NOMO-1 treated with dmso at 0.1 percent for 144 hours (cell line): Measurements from ENCODE around the gene DIDO1.
"Not testable (repeated sequence)": the region's sequence is repeated elsewhere in the genome, so short reads cannot be mapped to it uniquely, and the experiment has no call there.

Source experiments
- DNase-seq: peaks from one replicate; lab custom pipeline; 2025; ENCODE audit not compliant: unreplicated experiment; lab: John Stamatoyannopoulos, UW

DIDO1 gene

DNA sequence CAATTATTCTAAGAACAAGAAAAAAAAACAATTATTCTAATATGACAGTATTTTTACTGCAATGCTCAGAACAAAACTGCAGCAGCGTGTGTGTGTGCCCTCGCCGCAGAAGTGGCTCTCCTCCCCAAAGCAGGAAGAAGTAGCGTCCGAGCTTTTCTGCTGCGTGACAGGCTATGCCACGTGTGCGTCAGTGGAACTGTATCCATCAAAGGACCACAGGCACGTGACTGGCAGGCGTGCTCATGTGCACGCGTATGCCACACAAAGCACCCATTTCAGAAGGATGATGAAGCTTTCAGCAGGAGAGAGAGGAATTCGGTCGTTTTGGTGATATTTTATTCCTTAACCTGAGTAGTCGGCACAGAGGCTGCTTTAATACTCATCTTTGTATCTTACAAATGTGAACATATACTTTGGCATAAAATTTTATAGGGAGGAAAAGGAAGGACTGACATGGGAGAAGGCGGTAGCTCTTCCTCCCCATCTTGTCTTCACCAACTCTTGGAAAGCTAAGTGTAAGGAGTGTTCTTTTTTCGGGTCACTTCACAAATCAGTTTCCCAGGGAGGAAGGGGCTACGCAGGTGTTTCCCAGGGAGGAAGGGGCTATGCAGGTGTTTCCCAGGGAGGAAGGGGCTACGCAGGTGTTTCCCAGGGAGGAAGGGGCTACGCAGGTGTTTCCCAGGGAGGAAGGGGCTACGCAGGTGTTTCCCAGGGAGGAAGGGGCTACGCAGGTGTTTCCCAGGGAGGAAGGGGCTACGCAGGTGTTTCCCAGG, 68.1 kb downstream of the DIDO1 start:
- DNase-seq: no peak

DNA sequence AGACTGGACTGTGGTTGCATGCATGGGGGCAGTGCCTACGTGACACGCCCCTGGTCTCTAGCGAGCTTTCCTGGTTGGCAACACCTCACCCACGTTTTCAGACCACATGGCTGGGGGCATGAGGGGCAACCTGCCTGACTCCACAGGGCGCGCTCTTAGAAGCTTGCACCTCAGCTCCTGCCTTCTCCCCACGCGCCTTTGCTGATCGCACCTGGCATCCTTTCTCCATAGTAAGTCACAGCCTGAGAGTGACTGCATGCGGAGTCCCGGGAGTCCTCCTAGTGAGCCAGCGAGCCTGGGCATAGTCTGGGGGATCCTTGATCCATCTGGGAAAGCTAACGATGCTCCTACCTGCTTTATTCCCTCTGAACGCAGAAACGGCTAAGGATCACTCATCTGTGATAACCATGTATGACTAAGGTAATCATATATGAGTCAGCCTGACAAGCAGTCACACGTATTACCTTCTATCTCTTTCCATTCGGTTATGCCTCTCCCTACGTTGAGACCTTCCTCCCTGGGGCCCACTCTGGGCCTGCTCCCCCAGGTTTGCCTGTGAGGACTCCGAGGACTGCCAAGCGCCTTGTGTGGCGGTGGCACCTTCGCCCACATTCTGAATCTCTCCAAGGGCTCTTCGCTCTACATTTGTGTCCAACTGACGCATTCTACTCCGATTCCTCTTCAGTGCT, 69.2 kb downstream of the DIDO1 start:
- DNase-seq: no peak

DNA sequence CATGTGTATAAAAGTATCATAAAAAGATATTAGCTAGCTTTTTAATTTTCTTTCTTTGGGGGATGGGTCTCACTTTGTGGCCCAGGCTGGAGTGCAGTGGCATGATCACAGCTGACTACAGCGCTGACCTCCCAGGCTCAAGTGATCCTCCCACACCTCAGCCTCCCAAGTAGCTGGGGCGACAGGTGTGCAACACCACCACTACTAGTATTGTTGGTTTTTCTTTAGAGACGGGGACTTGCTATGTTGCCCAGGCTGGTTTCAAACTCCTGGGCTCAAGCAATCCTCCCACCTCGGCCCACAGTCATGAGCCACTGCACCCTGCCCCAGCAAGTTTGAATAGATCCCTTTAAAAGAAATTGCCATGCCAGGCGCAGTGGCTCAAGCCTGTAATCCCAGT, 71.2 kb downstream of the DIDO1 start:
- no peak for DNase-seq

- DNase-seq: no peak
Measured at GRCh38 chr20:62854121-62854520, 72.2 kb downstream of the DIDO1 start.

DNA sequence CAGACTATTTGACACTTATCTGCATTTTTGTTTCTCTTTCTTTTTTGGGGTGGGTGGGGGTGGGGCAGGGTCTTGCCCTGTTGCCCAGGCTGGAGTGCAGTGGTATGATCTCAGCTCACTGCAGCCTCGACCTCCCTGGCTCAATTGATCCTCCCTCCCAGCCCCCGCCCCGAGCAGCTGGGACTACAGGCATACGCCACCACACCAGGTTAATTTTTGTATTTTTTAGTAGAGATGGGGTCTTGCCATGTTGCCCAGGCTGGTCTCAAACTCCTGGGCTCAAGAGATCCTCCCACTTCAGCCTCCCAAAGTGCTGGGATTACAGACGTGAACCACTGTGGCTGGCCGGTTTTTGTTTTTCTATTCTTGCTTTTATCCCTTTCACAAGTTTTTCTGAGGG, 73.0 kb downstream of the DIDO1 start:
- not testable (repeated sequence) for DNase-seq

- no peak for DNase-seq
Measured at GRCh38 chr20:62852841-62853240, 73.5 kb downstream of the DIDO1 start.

- DNase-seq: no peak
Measured at GRCh38 chr20:62852196-62852595, 74.1 kb downstream of the DIDO1 start.

DNA sequence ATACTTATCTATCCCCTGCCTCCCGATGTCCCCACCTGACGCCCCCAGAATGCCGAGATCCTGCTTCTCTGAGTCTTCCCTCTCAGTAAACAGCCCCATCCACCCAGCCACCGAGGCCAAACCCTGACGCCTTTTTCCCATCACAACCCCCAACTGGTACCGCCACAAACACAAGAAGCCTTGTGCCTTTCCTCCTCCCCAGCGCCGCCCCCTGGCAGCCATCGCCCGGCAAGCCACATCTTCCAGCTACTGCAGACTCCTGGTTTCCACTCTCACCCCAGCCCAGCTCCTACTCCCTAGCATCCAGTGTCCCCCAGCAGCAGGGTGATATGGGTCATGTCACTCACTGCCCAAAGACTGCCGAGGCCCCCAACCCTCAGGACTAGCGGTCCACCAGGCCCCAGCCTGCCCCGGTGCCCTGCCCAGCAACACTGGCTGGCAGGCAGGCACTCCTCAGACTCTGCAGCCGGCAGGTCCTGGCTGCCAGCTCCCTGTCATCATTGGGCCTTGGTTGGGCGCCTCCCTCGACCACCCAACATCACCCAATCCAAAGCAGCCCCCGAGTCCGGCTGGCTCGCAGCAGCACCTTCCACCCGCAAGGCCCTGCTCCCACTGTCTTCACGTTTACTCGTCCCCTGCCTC, 75.9 kb downstream of the DIDO1 start:
- no peak for DNase-seq

DNA sequence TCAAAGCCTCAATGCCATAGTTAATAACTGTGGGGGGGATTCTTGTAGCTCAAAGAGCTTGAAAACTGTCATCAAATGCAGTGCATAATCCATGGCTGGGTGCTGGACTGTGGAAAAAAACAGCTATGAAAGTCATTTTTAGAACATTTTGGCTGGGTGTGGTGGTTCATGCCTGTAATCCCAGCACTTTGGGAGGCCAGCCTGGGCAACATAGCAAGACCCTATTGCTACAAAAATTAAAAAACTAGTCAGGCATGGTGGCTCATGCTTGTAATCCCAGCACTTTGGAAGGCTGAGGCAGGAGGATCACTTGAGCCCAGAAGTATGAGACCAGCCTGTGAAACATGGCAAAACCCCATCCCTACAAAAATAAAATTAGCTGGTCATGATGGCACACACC, 76.9 kb downstream of the DIDO1 start:
- DNase-seq: no peak

DNA sequence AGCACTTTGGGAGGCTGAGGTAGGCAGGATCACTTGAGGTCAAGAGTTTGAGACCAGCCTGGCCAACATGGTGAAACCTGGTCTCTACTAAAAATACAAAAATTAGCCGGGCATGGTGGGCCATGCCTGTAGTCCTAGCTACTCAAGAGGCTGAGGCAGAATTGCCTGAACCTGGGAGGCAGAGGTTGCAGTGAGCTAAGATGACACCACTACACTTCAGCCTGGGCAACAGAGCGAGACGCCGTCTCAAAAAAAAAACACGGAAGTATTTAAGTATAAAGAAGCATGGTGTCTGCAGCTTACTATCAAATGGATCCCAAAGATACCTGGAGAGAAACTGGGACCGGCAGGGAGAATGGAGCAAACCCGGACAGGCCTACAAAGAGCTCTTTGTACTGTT, 77.4 kb downstream of the DIDO1 start:
- not testable (repeated sequence) for DNase-seq

DNA sequence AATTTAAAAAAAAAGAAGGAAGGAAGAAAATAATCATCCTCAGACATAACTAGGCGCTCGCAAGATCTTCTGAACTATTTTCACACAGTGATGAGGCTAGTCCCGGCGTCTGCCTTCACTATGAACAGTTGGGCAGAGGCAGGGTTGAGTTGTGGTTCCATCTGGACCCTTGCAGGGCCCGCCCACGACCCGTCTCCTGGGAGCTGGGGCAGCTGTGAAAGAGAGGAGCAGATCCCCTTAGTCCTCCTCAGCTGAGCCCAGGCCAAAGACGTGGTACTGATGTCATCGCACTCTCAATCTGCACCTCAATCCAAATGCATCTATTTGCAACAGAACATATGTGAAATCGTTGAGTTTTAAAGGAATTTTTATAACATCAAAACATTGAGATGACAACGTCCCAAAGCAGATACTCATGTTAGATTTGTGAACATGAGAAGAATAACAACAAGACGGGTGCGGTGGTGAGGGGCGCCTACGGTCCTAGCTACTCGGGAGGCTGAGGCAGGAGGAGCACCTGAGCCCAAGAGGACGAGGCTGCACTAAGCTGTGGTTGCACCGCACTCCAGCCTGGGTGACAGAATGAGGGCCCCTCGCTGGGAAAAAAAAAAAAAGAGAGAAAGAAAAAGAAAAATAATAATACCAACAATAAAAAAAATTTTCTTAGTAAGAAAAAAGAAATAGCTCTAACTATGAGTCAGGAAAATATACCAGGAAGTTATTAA, 80.0 kb downstream of the DIDO1 start:
- no peak for DNase-seq

DNA sequence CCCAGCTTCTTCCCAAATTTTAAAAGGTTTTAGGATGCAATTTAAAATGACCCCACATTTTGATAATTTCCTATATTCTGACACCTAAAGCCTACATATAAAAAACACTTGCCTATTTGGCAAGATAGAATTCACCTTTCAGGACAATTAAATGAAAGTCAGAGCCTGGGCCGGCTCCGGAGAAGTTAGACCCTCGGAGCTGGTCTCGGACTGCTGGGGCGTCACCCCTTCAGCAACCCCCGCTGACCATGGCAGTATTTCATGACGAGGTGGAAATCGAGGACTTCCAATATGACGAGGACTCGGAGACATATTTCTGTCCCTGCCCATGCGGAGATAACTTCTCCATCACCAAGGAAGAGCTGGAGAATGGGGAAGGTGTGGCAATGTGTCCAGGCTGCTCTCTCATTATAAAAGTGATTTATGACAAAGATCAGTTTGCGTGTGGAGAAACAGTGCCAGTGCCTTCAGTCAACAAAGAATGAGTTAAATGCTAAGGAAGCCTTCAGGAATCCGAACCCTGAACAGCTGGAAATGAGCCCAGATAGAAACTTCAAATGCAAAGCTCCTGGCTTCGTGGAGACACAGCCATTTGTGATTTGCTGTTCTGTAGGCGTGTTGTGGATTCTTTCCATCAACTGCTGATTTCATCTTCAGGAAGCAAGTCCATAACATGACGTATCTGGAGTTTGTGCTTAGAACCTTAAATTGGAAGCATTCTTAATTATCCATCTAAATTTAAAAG, 80.7 kb downstream of the DIDO1 start:
- no peak for DNase-seq

GRCh38 chr20:62844182-62844581, 82.1 kb downstream of the DIDO1 start:
- no peak for DNase-seq

- DNase-seq: no peak
Measured at GRCh38 chr20:62843656-62844055, 82.6 kb downstream of the DIDO1 start.

GRCh38 chr20:62841705-62842212, 84.5 kb downstream of the DIDO1 start:
- DNase-seq: no peak

DNA sequence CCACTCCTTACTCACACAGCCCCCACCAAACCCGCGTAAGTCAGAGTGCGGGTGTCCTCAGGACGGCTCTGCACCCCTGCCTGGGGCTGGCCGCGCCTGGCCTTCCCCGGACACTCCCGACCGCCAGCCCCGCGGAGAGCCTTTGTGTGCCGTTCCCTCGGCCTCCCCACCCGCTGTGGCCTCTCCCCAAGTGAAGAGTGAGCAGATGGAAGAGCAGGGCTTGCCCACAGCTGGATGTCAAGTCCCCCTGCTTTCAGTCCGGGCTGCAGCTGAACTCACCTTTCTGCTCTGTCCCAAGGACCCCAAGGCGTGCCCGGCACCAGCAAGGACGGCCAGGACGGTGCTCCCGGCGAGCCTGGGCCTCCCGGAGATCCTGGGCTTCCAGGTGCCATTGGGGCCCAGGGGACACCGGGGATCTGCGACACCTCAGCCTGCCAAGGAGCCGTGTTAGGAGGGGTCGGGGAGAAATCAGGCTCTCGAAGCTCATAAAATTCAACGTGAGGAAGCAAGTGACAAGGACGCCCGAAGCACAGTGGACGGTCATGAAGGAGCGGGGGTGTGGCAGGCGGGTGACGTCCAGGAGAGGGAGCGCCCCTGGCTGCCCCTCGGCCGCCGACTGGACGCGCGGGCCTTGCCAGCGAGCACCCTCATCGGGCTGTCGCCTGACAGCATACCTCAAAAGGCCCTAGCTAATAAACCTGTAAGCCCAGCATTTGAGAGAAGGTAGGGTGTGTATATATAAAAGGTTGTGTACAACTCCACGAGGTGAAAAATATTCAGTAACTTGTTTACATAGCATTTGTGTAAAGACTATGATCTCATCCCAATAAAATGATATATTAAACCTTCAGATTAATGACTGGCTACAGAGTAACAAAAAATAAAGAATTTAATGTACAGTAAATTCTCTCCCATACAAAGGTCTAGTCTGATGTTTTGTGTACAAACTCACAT, 85.8 kb downstream of the DIDO1 start:
- DNase-seq: no peak

DNA sequence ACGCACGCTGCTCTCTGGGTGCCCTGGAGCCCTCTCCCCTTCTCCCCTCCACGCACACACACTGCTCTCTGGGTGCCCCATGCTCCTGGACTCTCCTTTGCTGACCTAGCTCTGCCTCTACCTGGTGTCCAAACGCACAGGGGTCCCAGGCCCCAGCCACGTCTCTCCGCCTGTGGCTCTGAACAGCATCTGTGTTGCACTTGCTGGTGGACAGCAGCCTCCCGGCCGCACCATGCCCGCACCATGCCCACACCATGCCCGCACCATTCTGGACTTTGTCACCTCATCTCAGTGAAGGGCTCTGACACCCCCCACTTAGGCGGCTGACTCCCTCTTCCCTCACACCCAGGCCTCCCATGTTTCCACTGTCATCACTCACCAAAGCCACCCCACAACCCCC, 86.5 kb downstream of the DIDO1 start:
- no peak for DNase-seq

DNA sequence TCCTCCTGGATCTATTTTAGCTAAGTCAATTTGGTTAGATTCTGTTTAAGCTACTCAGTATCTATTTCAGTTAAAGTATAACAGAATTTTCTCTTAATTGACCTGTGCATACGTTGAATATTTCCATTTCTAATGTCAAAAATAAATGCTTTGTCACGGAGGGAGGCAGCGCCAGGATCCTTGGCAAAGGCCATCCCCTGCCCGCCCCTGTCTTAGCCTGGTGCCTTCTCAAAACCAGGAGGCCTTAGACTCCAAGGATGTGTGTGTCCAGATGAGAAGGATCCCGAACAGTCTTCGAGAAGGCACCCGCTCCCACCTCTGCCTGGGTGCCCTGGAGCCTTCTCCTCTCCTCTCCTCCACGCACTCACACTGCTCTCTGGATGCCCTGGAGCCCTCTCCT, 87.0 kb downstream of the DIDO1 start:
- DNase-seq: no peak

GRCh38 chr20:62838128-62838891, 88.0 kb downstream of the DIDO1 start:
- DNase-seq: peak; percentile 82
